Endothelial cell (in vitro differentiated cells): ENCODE data around the gene STEAP3. TPM values are rescaled to one million over a fixed set of nuclear protein-coding genes. Genes with fewer than 3 reads are reported as not detected.
A peak's percentile ranks its signal among the peaks of the same experiment; 100 is the strongest.

Experiments
- DNase-seq: peaks from one replicate; pipeline ENCODE4 v3.0.0; 2021; ENCODE audit warnings: low spot score
- H3K27ac Mint-ChIP-seq: one replicate; pipeline ENCODE4 v1.8.0; 2021; ENCODE audit warnings: mixed read lengths, inconsistent platforms; ENCODE audit not compliant: unreplicated experiment
- H3K27me3 Mint-ChIP-seq: one replicate; pipeline ENCODE4 v1.8.0; 2021; ENCODE audit warnings: mild to moderate bottlenecking, moderate library complexity, mixed read lengths, inconsistent platforms; ENCODE audit not compliant: unreplicated experiment
- H3K36me3 Mint-ChIP-seq: one replicate; pipeline ENCODE4 v1.8.0; 2021; ENCODE audit warnings: mild to moderate bottlenecking, low read depth, mixed read lengths, inconsistent platforms; ENCODE audit not compliant: unreplicated experiment
- H3K4me1 Mint-ChIP-seq: one replicate; pipeline ENCODE4 v1.8.0; 2021; ENCODE audit warnings: mild to moderate bottlenecking, mixed read lengths, inconsistent platforms; ENCODE audit not compliant: unreplicated experiment
- H3K4me3 Mint-ChIP-seq: one replicate; pipeline ENCODE4 v1.8.0; 2021; ENCODE audit warnings: mild to moderate bottlenecking, mixed read lengths, inconsistent platforms; ENCODE audit not compliant: unreplicated experiment
- H3K9me3 Mint-ChIP-seq: one replicate; pipeline ENCODE4 v1.8.0; 2021; ENCODE audit warnings: mixed read lengths, inconsistent platforms; ENCODE audit not compliant: unreplicated experiment
- total RNA-seq: library from RNA; stranded (reverse); fragmentation: NEBNext Ultra II Directional; extraction: Animal tissue kit (Norgen Biotek cat#: 25700); gene quantifications from one replicate; pipeline ENCODE4 v1.2.1, GENCODE V29; 2021; ENCODE audit not compliant: unreplicated experiment
- TF ChIP-seq, protein P1 (sequence below): fragments of 200-600 bp; sonication (generic); IDR thresholded peaks from one replicate; pipeline ENCODE4 v1.5.0; 2021; ENCODE audit warnings: antibody characterized with exemption; ENCODE audit not compliant: unreplicated experiment

Gene STEAP3
- total RNA-seq, 1 donor from 2014 or later = 17.9 TPM

DNA sequence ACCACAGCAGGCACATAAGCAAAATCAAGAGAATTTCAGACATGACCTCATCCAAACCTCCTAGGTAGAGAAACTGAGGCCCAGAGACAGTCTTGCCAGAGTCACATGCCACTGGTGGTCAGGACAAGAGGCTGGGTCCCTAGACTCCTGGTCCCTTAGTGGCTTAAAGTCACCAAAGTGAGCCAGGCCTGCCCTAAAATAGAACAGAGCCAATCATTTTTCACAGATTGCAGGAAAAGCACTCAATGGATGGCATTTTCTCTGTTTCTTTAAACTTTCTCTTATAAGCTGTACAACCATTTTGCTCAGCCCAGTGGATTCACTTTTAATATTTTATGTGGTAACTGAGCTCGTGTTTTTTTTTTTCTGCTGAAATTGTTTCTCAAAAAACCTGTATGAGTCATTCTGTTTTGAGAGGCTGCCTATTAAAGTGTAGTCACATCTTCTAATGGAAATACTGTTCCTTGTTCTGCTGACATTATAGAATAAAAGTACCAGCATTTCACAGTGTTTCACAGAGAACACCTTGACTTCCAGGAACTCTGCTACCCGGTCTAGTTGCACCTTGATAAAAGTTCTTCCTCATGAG lies 29.6 kb downstream of the STEAP3 start:
- no peak overlapping the region for H3K4me3 Mint-ChIP-seq
- no peak overlapping the region for H3K27ac Mint-ChIP-seq
- H3K36me3 Mint-ChIP-seq = peaks cover 16% of the 10 kb centered on the region
- TF ChIP-seq, protein P1, sequence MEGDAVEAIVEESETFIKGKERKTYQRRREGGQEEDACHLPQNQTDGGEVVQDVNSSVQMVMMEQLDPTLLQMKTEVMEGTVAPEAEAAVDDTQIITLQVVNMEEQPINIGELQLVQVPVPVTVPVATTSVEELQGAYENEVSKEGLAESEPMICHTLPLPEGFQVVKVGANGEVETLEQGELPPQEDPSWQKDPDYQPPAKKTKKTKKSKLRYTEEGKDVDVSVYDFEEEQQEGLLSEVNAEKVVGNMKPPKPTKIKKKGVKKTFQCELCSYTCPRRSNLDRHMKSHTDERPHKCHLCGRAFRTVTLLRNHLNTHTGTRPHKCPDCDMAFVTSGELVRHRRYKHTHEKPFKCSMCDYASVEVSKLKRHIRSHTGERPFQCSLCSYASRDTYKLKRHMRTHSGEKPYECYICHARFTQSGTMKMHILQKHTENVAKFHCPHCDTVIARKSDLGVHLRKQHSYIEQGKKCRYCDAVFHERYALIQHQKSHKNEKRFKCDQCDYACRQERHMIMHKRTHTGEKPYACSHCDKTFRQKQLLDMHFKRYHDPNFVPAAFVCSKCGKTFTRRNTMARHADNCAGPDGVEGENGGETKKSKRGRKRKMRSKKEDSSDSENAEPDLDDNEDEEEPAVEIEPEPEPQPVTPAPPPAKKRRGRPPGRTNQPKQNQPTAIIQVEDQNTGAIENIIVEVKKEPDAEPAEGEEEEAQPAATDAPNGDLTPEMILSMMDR = no peak
- H3K27me3 Mint-ChIP-seq = peaks cover 4% of the 10 kb centered on the region
- no peaks in the 10 kb centered on the region for H3K9me3 Mint-ChIP-seq
- no peak for DNase-seq
- peaks cover 15% of the 10 kb centered on the region for H3K4me1 Mint-ChIP-seq

DNA sequence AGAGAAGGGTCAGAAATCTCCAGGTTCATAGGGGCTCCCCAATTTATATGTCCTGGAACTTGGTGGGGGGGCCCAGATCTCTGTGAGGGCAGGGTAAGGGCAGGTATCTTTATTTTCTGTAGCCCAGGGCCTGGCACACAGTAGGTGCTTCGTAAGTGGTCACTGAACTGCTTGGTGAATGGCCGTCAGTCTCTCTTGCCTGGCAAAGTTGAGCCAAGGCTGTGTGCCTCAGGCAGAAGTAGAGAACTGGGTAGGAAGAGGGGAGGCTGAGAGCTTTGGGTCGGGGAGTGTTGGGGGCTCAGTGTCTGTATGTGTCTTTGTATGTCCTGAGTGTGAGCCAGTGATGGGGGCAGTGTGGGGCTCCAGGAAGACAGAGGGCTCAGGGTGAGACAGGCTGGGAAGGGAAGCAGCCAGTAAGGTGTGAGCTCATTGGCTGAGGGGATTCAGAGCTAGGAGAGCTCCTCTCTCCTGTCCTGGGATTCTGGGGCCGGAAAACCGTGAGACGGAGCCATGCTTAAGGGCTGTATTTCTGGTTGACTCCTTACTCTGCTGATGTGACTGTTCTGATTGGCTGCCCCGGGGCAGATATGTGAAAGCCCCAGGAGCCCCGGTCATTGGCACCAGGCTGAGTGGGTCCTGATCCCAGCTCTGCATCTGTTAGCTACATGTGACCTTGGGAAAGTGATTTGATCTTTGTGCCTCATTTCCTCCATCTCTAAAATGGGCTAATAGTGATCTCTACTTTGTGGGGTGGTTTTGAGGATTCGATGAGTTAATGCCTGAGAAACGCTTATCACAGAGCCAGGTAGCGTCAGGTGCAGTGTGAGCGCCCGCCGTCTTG lies 30.3 kb downstream of the STEAP3 start:
- Mint-ChIP-seq H3K27ac (peak overlapping the region; percentile 48), H3K4me3 (no peak overlapping the region), H3K4me1 (peaks cover 17% of the 10 kb centered on the region), H3K9me3 (no peaks in the 10 kb centered on the region), H3K36me3 (peaks cover 8% of the 10 kb centered on the region), H3K27me3 (peaks cover 4% of the 10 kb centered on the region)
- TF ChIP-seq, protein P1 = no peak
- no peak for DNase-seq

DNA sequence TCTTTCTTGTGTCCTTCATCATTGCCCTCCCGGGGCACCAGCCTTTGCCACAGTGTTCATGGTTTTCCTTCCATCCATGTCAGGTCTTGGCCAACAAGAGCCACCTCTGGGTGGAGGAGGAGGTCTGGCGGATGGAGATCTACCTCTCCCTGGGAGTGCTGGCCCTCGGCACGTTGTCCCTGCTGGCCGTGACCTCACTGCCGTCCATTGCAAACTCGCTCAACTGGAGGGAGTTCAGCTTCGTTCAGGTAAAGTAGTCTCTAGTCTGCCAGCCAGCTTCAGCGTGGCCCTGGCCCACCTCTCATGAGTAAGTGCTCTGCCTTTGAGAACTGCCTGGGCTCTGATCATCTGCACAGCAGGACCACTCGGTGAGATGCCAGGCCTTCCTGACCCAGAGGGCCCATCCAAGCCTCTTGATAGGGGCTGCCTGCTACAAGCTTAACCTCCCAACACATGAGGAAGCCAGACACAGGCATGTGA lies 31.0 kb downstream of the STEAP3 start:
- Mint-ChIP-seq H3K4me3 (no peak overlapping the region), H3K9me3 (no peaks in the 10 kb centered on the region), H3K27ac (no peak overlapping the region), H3K36me3 (peaks cover 7% of the 10 kb centered on the region), H3K4me1 (peaks cover 23% of the 10 kb centered on the region), H3K27me3 (peaks cover 4% of the 10 kb centered on the region)
- DNase-seq = no peak
- TF ChIP-seq, protein P1 = no peak

DNA sequence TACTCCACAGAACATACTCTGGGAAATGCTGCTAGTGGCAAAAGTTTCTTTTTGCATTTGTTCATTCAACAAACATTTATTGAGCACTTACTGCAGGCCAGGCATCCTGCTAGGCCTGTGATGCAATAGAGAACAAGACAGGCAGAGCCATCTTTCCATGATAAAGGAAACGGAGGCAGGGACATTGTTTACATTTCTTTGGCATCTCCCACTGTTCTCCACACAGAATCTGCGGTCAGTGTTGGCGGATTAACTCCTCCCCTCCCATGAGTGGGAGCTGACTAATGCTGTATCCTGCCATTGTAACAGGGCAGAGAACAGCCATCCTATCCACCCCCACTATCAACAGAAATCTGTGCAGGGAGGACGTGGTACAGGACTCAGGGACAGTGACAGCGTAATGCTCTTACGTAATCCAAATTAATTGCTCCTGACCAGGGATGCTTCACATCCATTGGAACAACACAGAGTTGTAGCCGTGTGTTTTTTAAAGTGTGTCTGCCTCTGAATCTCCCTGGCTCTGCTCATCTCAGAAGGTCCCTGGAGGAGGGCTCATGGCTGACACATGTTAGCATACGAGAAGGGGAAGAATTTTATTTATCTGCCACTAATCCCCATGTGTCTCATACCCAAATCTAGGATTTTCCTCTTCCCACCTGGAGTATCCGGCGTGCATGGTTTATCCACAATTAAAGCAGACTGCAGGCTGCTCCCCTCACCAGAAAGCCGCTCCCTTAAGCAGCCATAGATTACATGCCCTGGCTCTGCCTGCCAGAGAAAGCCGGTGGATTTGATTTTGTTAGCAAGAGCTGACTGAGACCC lies 32.3 kb downstream of the STEAP3 start:
- Mint-ChIP-seq H3K4me3 (no peak overlapping the region), H3K36me3 (peaks cover 7% of the 10 kb centered on the region), H3K27me3 (peaks cover 4% of the 10 kb centered on the region), H3K9me3 (no peaks in the 10 kb centered on the region), H3K4me1 (peaks cover 23% of the 10 kb centered on the region), H3K27ac (peak overlapping the region; percentile 75)
- DNase-seq = peak; percentile 51
- TF ChIP-seq, protein P1 = no peak
